GM18505 (cell line): ENCODE data around the gene PREX1.
A peak's percentile ranks its signal among the peaks of the same experiment; 100 is the strongest.

Experiments used
- ATAC-seq: cut with Tn5 transposase; IDR thresholded peaks from one replicate; pipeline ENCODE4 v1.9.1; 2021; ENCODE audit not compliant: unreplicated experiment
- POLR2A ChIP-seq: IDR thresholded peaks from 4 replicates; pipeline ENCODE4 v1.6.1; 2011; ENCODE audit warnings: borderline replicate concordance; ENCODE audit not compliant: insufficient read depth, insufficient read length; ENCODE audit errors: extremely low read depth

PREX1 gene

GRCh38 chr20:48751871-48752270, 75.9 kb downstream of the PREX1 start:
- TF ChIP-seq POLR2A = peak; percentile 35
- ATAC-seq = no peak

GRCh38 chr20:48750941-48751635, 76.7 kb downstream of the PREX1 start:
- TF ChIP-seq POLR2A = no peak
- ATAC-seq = no peak

GRCh38 chr20:48750376-48750775, 77.4 kb downstream of the PREX1 start:
- no peak for ATAC-seq
- TF ChIP-seq POLR2A = no peak

- ATAC-seq = no peak
- no peak for TF ChIP-seq POLR2A
Observed at GRCh38 chr20:48749437-48749836, 78.4 kb downstream of the PREX1 start.

- ATAC-seq = no peak
- no peak for TF ChIP-seq POLR2A
Observed at GRCh38 chr20:48748556-48748955, 79.2 kb downstream of the PREX1 start.

GRCh38 chr20:48747840-48748414, 79.9 kb downstream of the PREX1 start:
- ATAC-seq = no peak

GRCh38 chr20:48745330-48745729, 82.5 kb downstream of the PREX1 start:
- no peak for TF ChIP-seq POLR2A
- ATAC-seq = no peak

More at GRCh38 chr20:48747840-48748414, 79.9 kb downstream of the PREX1 start:
- TF ChIP-seq POLR2A = no peak

- no peak for ATAC-seq
- TF ChIP-seq POLR2A = no peak
Observed at GRCh38 chr20:48744515-48744914, 83.3 kb downstream of the PREX1 start.

- ATAC-seq = no peak
- no peak for TF ChIP-seq POLR2A
Observed at GRCh38 chr20:48743807-48744206, 84.0 kb downstream of the PREX1 start.

- TF ChIP-seq POLR2A = no peak
- no peak for ATAC-seq
Observed at GRCh38 chr20:48742912-48743680, 84.7 kb downstream of the PREX1 start.

GRCh38 chr20:48742233-48742632, 85.6 kb downstream of the PREX1 start:
- no peak for TF ChIP-seq POLR2A
- no peak for ATAC-seq

GRCh38 chr20:48741669-48742068, 86.1 kb downstream of the PREX1 start:
- ATAC-seq = no peak
- TF ChIP-seq POLR2A = no peak

- no peak for TF ChIP-seq POLR2A
- no peak for ATAC-seq
Observed at GRCh38 chr20:48740712-48741111, 87.1 kb downstream of the PREX1 start.

GRCh38 chr20:48740292-48740649, 87.5 kb downstream of the PREX1 start:
- ATAC-seq = no peak
- no peak for TF ChIP-seq POLR2A
